H1 (cell line): ENCODE results near the gene POLR2I. TPM values are rescaled to one million over a fixed set of nuclear protein-coding genes. Genes with fewer than 3 reads are reported as not detected.

ENCODE experiments used
- polyA plus RNA-seq, 7 experiments: library from polyadenylated mRNA; depleted of rRNA in 3 of 7; stranded (reverse) in 5 of 7; unstranded in 2 of 7; fragments of >200 nt in 5 of 7; fragments of 200-250 nt in 2 of 7; gene quantifications; 1 replicate in 5 of 7; 2 replicates in 1 of 7; 4 replicates in 1 of 7; pipeline versions ENCODE4 v1.2.1 to v1.2.3, GENCODE V29; 2011 to 2013; ENCODE audit warnings: missing spikeins in 2 of 7, mixed read lengths in 2 of 7
- total RNA-seq: library from RNA; stranded (reverse); fragmentation: NEBNext Ultra II Directional; extraction: Animal tissue kit (Norgen Biotek cat#: 25700); gene quantifications from 2 replicates; pipeline ENCODE4 v1.2.1, GENCODE V29; 2021
- TF ChIP-seq, protein P1 (sequence below): fragments of 300-600 bp; sonication (generic); IDR thresholded peaks from 2 replicates; pipeline ENCODE4 v1.7.1; 2012; ENCODE audit warnings: low read length, moderate library complexity, mild to moderate bottlenecking, inconsistent platforms; ENCODE audit not compliant: insufficient replicate concordance

POLR2I gene
- total and polyA plus RNA-seq, 2 of the 8 experiments (the other 6 are each of a cell fraction or from before 2014, with no cell fraction given): 143 to 150 TPM

DNA sequence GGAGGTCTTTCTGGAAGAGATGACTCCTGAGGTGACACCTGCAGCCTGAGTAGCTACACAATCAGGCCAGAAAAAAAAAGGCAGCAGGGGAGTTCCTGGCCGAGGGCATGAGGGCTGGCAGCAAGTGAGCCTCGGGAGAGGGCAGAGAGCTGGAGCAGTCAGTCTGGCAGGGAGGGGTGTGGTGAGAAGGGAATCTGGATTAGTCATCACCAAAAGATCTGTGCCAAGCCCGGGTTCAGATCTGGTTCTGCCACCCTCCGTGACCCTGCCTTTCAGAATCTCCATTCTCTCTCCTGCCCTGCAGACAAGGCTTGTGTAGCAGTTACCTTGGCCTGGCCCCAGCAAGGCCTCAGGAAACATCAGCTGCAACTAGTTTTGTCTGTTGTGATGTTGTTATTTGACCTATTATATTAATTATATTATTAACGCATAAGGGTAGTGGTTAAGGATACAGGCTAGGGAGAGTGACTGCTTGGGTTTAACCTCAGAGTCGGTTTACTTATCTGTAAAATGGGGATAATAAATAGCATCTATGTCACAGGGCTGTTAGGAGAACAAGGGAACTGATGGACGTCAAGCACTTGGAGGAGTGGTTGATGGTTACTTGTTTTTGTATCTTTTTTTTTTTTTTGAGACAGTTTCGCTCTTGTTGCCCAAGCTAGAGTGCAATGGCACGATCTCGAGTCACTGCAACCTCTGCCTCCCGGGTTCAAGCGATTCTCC is 22.4 kb upstream of the POLR2I start (continued):
- TF ChIP-seq, protein P1, sequence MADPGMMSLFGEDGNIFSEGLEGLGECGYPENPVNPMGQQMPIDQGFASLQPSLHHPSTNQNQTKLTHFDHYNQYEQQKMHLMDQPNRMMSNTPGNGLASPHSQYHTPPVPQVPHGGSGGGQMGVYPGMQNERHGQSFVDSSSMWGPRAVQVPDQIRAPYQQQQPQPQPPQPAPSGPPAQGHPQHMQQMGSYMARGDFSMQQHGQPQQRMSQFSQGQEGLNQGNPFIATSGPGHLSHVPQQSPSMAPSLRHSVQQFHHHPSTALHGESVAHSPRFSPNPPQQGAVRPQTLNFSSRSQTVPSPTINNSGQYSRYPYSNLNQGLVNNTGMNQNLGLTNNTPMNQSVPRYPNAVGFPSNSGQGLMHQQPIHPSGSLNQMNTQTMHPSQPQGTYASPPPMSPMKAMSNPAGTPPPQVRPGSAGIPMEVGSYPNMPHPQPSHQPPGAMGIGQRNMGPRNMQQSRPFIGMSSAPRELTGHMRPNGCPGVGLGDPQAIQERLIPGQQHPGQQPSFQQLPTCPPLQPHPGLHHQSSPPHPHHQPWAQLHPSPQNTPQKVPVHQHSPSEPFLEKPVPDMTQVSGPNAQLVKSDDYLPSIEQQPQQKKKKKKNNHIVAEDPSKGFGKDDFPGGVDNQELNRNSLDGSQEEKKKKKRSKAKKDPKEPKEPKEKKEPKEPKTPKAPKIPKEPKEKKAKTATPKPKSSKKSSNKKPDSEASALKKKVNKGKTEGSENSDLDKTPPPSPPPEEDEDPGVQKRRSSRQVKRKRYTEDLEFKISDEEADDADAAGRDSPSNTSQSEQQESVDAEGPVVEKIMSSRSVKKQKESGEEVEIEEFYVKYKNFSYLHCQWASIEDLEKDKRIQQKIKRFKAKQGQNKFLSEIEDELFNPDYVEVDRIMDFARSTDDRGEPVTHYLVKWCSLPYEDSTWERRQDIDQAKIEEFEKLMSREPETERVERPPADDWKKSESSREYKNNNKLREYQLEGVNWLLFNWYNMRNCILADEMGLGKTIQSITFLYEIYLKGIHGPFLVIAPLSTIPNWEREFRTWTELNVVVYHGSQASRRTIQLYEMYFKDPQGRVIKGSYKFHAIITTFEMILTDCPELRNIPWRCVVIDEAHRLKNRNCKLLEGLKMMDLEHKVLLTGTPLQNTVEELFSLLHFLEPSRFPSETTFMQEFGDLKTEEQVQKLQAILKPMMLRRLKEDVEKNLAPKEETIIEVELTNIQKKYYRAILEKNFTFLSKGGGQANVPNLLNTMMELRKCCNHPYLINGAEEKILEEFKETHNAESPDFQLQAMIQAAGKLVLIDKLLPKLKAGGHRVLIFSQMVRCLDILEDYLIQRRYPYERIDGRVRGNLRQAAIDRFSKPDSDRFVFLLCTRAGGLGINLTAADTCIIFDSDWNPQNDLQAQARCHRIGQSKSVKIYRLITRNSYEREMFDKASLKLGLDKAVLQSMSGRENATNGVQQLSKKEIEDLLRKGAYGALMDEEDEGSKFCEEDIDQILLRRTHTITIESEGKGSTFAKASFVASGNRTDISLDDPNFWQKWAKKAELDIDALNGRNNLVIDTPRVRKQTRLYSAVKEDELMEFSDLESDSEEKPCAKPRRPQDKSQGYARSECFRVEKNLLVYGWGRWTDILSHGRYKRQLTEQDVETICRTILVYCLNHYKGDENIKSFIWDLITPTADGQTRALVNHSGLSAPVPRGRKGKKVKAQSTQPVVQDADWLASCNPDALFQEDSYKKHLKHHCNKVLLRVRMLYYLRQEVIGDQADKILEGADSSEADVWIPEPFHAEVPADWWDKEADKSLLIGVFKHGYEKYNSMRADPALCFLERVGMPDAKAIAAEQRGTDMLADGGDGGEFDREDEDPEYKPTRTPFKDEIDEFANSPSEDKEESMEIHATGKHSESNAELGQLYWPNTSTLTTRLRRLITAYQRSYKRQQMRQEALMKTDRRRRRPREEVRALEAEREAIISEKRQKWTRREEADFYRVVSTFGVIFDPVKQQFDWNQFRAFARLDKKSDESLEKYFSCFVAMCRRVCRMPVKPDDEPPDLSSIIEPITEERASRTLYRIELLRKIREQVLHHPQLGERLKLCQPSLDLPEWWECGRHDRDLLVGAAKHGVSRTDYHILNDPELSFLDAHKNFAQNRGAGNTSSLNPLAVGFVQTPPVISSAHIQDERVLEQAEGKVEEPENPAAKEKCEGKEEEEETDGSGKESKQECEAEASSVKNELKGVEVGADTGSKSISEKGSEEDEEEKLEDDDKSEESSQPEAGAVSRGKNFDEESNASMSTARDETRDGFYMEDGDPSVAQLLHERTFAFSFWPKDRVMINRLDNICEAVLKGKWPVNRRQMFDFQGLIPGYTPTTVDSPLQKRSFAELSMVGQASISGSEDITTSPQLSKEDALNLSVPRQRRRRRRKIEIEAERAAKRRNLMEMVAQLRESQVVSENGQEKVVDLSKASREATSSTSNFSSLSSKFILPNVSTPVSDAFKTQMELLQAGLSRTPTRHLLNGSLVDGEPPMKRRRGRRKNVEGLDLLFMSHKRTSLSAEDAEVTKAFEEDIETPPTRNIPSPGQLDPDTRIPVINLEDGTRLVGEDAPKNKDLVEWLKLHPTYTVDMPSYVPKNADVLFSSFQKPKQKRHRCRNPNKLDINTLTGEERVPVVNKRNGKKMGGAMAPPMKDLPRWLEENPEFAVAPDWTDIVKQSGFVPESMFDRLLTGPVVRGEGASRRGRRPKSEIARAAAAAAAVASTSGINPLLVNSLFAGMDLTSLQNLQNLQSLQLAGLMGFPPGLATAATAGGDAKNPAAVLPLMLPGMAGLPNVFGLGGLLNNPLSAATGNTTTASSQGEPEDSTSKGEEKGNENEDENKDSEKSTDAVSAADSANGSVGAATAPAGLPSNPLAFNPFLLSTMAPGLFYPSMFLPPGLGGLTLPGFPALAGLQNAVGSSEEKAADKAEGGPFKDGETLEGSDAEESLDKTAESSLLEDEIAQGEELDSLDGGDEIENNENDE: no peak
